HL-60/S4 (cell line): ENCODE results near the gene FRZB.
"Not testable (repeated sequence)": the region's sequence is repeated elsewhere in the genome, so short reads cannot be mapped to it uniquely, and the experiment has no call there.

Experiments
- in situ Hi-C: fragments of 300-500 bp; cut with MboI; formaldehyde crosslinking; loops from 2 replicates; pipeline ENCODE4 v1.14.3; 2022; ENCODE audit warnings: low sequenced_read_pairs

Gene FRZB

GRCh38 chr2:182866461-182867406, at the start of gene FRZB:
FRZB (minus strand) TSS chr2:182866637; CDS start chr2:182866552, 85 bp downstream.
- in situ Hi-C loops: no loop called here

- in situ Hi-C loops: no loop called here
These were observed 49.2 kb upstream of the FRZB start for GRCh38 chr2:182915369-182916326.

- in situ Hi-C loops: no loop called here
These were observed 48.4 kb upstream of the FRZB start for GRCh38 chr2:182914852-182915251.

GRCh38 chr2:182913064-182913463, 46.6 kb upstream of the FRZB start:
- in situ Hi-C loops: no loop called here

- in situ Hi-C loops: no loop called here
These were observed 46.1 kb upstream of the FRZB start for GRCh38 chr2:182912518-182912915.

- in situ Hi-C loops: no loop called here
These were observed 45.5 kb upstream of the FRZB start for GRCh38 chr2:182911813-182912517.

- in situ Hi-C loops: no loop called here
These were observed 44.5 kb upstream of the FRZB start for GRCh38 chr2:182910965-182911364.

GRCh38 chr2:182907081-182907830, 40.8 kb upstream of the FRZB start:
- in situ Hi-C loops: no loop called here

- in situ Hi-C loops: no loop called here
These were observed 40.0 kb upstream of the FRZB start for GRCh38 chr2:182906454-182906853.

GRCh38 chr2:182904844-182905243, 38.4 kb upstream of the FRZB start:
- in situ Hi-C loops: no loop called here

- in situ Hi-C loops: no loop called here
These were observed 37.1 kb upstream of the FRZB start for GRCh38 chr2:182903566-182903965.

- in situ Hi-C loops: no loop called here
These were observed 35.3 kb upstream of the FRZB start for GRCh38 chr2:182901748-182902147.

GRCh38 chr2:182898718-182899117, 32.3 kb upstream of the FRZB start:
- in situ Hi-C loops: no loop called here

- in situ Hi-C loops: no loop called here
These were observed 30.7 kb upstream of the FRZB start for GRCh38 chr2:182897137-182897536.

- in situ Hi-C loops: no loop called here
These were observed 29.4 kb upstream of the FRZB start for GRCh38 chr2:182895798-182896197.

GRCh38 chr2:182895169-182895568, 28.7 kb upstream of the FRZB start:
- in situ Hi-C loops: no loop called here

GRCh38 chr2:182894174-182894573, 27.7 kb upstream of the FRZB start:
- in situ Hi-C loops: no loop called here

GRCh38 chr2:182893666-182894065, 27.2 kb upstream of the FRZB start:
- in situ Hi-C loops: no loop called here

- in situ Hi-C loops: not testable (repeated sequence)
These were observed 26.6 kb upstream of the FRZB start for GRCh38 chr2:182893035-182893434.

- in situ Hi-C loops: no loop called here
These were observed 25.2 kb upstream of the FRZB start for GRCh38 chr2:182891611-182892010.
